PFSK-1 (cell line): ENCODE results near the gene ERCC6.

Source experiments
- POLR2AphosphoS5 ChIP-seq: IDR thresholded peaks from 2 replicates; pipeline ENCODE4 v1.6.1; 2012; ENCODE audit warnings: low read depth, mild to moderate bottlenecking, control low read depth, low read length, moderate library complexity
- REST ChIP-seq, 2 experiments: IDR thresholded peaks; 2 replicates each; pipeline versions ENCODE4 v1.6.1 to v1.8.0; 2011 to 2012; ENCODE audit warnings: low read depth in 2 of 2, low read length in 2 of 2, control low read depth in 1 of 2, inconsistent platforms in 1 of 2, mild to moderate bottlenecking in 1 of 2, moderate library complexity in 1 of 2; ENCODE audit not compliant: insufficient read depth in 1 of 2
- TAF1 ChIP-seq: IDR thresholded peaks from 2 replicates; pipeline ENCODE4 v1.6.1; 2012; ENCODE audit warnings: low read length, control low read depth, borderline replicate concordance; ENCODE audit not compliant: insufficient read depth

DNA sequence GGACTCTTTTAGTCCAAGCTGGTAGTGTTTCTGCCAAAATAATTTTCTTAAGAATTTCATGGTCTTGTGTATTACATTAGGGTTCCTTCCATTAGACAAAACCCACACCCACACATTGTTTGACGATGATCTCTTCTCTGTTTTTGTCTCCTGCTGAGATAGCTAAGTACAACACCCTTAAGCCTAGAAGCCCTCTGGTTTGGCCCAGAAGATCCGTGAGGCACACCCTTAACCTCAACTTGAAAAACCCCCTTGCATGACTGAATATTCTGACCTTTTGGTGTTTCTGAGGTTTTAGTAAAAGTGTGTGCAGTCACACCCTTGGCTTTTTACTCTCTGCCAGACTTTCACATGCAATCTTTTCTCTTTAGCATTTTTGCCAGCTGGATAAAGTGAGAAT is 29.3 kb upstream of the ERCC6 start:
- TF ChIP-seq TAF1 = no peak
- no peak for TF ChIP-seq REST (IDR thresholded peaks at IDR 0.05; ENCODE audit: insufficient read depth in 1 of 2, low read depth in 2 of 2, low read length in 2 of 2)
- TF ChIP-seq POLR2AphosphoS5 = no peak
